Subcutaneous abdominal adipose tissue (tissue), 5 donors: Measurements from ENCODE around the gene C1orf159.

Source experiments
- H3K27ac ChIP-seq: one replicate; pipeline ENCODE4 v1.7.0; 2013; ENCODE audit warnings: low read depth, mild to moderate bottlenecking, inconsistent platforms, low read length, moderate library complexity
- H3K27me3 ChIP-seq, 5 donors: one replicate each; pipeline ENCODE4 v1.7.0; 2013; ENCODE audit warnings: low read length in 5 of 5, inconsistent platforms in 1 of 5; ENCODE audit not compliant: control insufficient read depth in 5 of 5, insufficient read depth in 4 of 5
- H3K36me3 ChIP-seq, 5 donors: one replicate each; pipeline ENCODE4 v1.7.0; 2013; ENCODE audit warnings: low read length in 5 of 5; ENCODE audit not compliant: control insufficient read depth in 5 of 5, insufficient read depth in 5 of 5
- H3K4me1 ChIP-seq, 5 donors: one replicate each; pipeline ENCODE4 v1.7.0; 2013; ENCODE audit warnings: low read length in 5 of 5, mild to moderate bottlenecking in 3 of 5, moderate library complexity in 1 of 5; ENCODE audit not compliant: control insufficient read depth in 5 of 5, insufficient read depth in 5 of 5
- H3K4me3 ChIP-seq, 5 donors: one replicate each; pipeline ENCODE4 v1.7.0; 2013; ENCODE audit warnings: low read length in 5 of 5, low read depth in 1 of 5
- H3K9ac ChIP-seq, 5 donors: one replicate each; pipeline ENCODE4 v1.7.0; 2013; ENCODE audit warnings: low read length in 5 of 5, mild to moderate bottlenecking in 4 of 5, moderate library complexity in 3 of 5
- H3K9me3 ChIP-seq, 5 donors: one replicate each; pipeline ENCODE4 v1.7.0; 2013; ENCODE audit warnings: low read length in 5 of 5; ENCODE audit not compliant: control insufficient read depth in 5 of 5
- donor health status: healthy.
- donor health status: healthy.
- donor health status: healthy.
- donor health status: healthy.
- donor health status: healthy.

C1orf159 gene

DNA sequence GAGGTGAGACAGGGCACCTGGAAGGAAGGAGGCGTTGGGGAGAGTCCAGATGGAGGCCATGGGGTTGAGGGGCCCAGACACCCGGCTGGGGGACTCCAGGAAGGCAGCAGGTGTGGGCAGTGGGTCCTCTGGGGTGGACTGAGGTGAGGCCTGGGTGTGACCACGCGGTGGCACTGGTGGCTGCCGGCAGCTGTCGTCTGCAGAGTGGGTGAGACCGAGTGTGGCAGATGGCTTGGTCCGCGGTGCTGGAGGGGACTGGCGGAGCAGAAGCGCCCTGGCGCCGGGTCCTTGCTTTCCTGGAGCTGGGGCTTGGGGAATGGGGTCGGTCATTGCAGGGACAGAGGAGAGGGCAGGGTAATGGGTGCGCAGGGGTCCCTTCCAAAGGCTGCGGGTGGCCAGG is 83.5 kb downstream of the C1orf159 start:
- Histone ChIP-seq H3K27me3 (peaks cover 14 to 50% (median 35%) of the 10 kb centered on the region in 5 donors), H3K36me3 (peaks cover 0 to 2% (median 0%) of the 10 kb centered on the region in 5 donors), H3K27ac (no peak overlapping the region), H3K9ac (no peak overlapping the region), H3K4me3 (peak overlapping the region in 2 of 5 donors; percentile 48 to 60), H3K9me3 (no peaks in the 10 kb centered on the region), H3K4me1 (peaks cover 0 to 19% (median 14%) of the 10 kb centered on the region in 5 donors)
